NOMO-1 treated with DMSO at 0.1 percent for 48 hours (cell line): ENCODE data around the gene DCTPP1.
A peak's percentile ranks its signal among the peaks of the same experiment; 100 is the strongest.
"Not testable (repeated sequence)": the region's sequence is repeated elsewhere in the genome, so short reads cannot be mapped to it uniquely, and the experiment has no call there.

ENCODE experiments used
- DNase-seq: peaks from one replicate; lab custom pipeline; 2025; ENCODE audit not compliant: unreplicated experiment; lab: John Stamatoyannopoulos, UW

DCTPP1 gene

GRCh38 chr16:30414159-30414558 is 15.7 kb downstream of the DCTPP1 start:
- no peak for DNase-seq

GRCh38 chr16:30413112-30413806 is 16.6 kb downstream of the DCTPP1 start:
- DNase-seq = no peak

GRCh38 chr16:30409125-30410060 is 20.4 kb downstream of the DCTPP1 start:
- DNase-seq = peak; percentile 84

DNA sequence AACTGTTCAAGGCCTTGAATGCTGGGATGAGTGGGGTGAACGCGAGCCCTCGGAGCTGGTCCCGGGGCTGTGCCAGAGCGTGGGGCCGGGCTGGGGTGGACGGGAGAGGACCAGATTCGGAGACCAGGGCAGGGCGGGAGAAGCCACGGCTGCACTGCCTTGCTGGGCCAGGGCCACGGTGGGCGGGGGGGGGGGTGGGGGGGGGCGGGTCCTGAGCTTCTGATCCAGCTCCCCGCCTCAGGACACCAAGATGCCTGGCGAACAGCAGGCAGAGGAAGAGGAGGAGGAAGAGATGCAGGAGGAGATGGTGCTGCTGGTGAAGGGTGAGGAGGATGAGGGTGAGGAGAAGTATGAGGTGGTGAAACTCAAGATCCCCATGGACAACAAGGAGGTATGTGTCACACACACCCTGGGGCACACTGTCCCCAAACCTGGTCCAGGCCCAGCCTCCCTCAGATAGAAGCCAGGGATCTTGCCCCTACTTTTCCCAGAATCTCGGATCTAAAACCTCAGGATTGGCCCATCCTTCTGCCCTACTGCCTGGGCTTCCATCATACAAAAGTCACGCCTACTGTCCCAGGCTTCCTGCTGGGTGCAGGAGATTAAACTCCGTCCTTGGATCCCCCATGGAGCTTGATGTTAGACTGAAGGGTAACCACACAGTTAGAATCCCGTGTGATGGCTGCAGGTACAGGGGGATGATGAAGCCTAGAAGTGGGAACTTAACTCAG is 21.9 kb downstream of the DCTPP1 start:
- DNase-seq = no peak

DNA sequence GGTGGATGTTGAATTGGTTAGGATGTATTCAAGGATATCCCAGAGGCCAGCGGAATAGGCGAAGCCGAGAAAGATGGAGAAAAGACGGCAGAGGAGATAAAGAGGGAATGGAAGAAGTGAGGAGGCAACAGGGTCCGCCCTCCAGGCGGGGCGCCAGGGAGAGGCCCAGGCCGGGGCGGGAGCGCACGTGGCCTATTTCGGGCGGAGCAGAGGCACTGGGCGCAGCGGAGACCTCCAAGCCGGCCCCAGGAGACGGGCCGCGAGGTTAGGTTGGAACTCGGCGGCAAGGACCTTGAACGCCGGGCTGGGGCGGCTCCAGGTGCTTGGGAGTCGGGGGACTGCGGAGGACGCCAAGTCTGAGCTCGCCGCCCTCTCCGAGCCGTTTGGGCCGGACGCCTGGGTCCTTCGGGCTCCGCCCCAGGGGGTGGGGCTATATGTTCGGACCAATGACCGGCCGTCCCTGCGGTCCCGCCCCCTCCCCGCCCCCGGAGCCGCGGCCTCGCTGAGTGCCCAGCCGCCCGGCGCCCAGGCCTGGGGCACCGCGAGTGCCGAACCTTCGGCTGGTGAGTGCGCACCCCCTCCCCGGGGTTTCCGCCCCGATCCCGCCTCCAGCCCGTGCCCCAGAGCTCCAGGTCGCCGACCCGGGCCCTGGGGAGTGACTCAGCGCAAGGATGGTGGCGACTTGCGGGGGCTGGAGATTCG is 22.6 kb downstream of the DCTPP1 start, which contains the start of gene ZNF771:
Gene ZNF771 (plus strand): TSS at position 505 of the 702 bp plus-strand sequence. CDS start 448 bp downstream, outside the sequence.
- DNase-seq = peak; percentile 85

DNA sequence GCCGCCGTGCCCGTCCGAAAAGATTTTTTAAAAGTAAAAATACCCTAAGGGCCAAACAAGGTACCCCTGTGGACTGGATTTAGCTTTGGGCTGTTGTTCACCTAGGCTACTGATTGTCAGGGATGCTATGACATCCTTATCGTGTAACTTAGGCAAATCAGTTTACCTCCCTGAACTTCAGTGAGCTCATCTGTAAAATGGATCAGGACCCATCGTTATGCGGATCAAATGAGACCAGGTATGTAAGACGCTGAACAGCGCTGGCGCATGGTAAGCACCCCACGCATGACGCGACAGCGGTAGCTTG is 23.1 kb downstream of the DCTPP1 start:
- no peak for DNase-seq

GRCh38 chr16:30401768-30402425 is 27.9 kb downstream of the DCTPP1 start:
- DNase-seq = no peak

GRCh38 chr16:30399435-30400186 is 30.2 kb downstream of the DCTPP1 start:
- no peak for DNase-seq

GRCh38 chr16:30398661-30399434 is 31.0 kb downstream of the DCTPP1 start:
- DNase-seq = no peak

- no peak for DNase-seq
These were observed 31.8 kb downstream of the DCTPP1 start for GRCh38 chr16:30397776-30398660.

GRCh38 chr16:30397056-30397455 is 32.8 kb downstream of the DCTPP1 start:
- no peak for DNase-seq

DNA sequence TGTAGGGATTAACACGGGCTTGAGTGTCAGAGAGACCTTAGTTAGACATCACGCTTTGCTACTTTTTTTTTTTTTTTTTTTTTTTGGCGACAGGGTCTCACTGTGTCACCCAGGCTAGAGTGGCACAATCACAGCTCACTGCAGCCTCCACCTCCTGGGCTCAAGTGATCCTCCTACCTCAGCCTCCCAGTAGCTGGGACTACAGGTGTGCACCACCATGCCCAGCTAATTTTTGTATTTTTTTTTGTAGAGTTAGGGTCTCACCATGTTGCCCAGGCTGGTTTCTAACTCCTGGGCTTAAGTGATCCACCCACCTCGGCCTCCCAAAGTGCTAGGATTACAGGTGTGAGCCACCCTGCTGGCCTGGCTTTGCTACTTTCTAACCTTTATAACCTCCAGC is 33.2 kb downstream of the DCTPP1 start:
- not testable (repeated sequence) for DNase-seq

GRCh38 chr16:30395992-30396585 is 33.7 kb downstream of the DCTPP1 start:
- DNase-seq = no peak

DNA sequence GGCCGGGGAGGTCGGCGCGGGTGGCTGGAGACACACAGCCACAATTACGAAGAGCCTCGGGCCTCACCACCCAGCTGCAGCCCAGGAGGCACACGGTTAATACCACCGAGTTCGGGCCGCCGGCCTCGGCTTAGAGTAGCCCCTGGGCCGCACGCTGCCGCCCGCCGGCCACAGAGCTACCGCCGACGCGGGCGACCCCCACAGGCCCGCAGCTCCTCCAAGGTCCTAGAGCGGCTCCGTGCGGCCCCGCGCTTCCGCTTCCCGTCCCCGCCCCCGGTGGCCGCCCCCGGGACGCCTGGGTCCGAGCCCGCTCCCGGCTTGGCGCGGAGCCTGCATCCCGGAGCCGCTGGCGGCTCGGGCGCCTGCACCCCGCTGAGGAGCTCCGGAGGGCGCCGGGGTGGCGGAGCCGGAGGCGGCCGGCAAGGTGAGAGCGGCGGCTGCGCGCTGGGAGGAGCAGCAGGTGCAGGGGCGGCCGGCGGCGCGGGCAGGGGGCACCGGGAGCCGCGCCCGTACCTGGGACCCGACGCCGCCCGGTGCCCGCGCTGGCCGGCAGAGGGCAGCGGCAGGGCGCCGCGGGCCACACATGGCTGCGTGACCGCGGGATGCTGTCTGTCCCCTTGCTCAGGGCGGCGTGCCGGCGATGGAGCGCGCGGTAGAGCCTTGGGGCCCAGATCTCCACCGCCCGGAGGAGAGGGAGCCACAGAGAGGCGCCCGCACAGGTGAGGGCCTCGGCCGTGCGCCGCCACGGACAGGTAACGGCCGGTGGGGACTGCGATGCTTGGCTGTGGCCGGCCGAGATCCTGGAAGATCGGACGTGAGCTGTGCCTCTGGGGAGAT is 34.5 kb downstream of the DCTPP1 start, which contains the start of gene ZNF48:
Gene ZNF48 (plus strand): TSS at position 266 of the 837 bp plus-strand sequence. CDS start 375 bp downstream, at position 641.
- DNase-seq = peak; percentile 80

DNA sequence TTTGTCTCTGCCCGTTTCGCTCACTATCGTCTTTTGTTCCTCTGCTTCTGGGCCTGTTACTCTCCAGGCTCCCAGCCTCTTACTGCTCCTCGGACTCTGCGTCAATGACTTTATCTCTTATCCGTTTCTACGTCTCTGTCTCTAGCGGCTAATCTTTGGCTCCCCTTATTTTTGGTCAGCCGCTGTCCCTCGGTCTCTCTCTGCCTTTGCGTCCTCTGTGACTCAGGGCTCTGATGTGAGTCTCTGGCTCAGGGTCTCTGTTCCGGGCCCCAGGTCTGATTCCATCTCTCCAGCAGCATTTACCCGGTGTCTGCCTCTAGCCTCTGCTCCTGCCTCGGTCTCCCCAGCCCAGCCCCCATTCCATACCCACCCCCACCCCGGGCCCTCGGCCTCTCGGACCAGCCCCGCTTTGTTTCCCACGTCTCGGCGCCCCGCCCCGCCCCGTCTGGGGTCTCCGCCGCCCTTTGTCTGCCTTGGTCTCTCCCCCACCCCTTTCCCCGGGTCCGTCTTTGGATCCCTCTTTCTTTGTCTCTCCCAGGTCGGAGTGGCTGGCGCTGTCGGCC is 35.2 kb downstream of the DCTPP1 start:
- DNase-seq = no peak

DNA sequence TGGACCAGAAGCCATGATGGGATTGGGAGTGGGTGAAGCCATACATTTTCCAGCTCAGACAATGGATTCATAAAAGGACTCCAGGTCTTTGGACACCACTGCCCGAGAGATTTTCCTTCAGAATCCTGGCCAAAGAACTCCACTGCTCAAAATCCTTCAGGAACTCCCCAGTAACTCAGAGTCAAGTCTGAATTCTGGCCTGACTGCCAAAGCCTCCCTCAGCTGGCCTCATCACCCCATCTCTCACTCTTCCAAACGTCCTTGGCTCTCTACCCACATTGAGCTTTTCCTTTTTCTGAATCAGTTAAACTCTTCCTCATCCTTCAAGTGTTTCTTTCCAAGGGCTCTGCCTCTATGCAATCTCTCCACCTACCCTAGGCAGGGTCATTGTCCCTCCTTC is 46.3 kb downstream of the DCTPP1 start:
- no peak for DNase-seq
